ENCODE data around the gene HRAS. TPM values are rescaled to one million over a fixed set of nuclear protein-coding genes. Genes with fewer than 3 reads are reported as not detected.
A peak's percentile ranks its signal among the peaks of the same experiment; 100 is the strongest.

HRAS gene
- total RNA-seq, 2 experiments from 2014 or later: 51.7 to 63.5 TPM

GRCh38 chr11:563066-563811 lies 27.9 kb upstream of the HRAS start:
- no peak for DNase-seq
- no peaks in the 10 kb centered on the region for H3K9me3 Mint-ChIP-seq

GRCh38 chr11:562046-562645 lies 26.8 kb upstream of the HRAS start:
- DNase-seq: no peak
- no peak overlapping the region for H3K27ac Mint-ChIP-seq
- CTCF ChIA-PET: interaction anchor here (0.5 kb wide), 1 partner anchor 87 kb away, joined by 3 read pairs; no protein-coding TSS in a partner anchor
- H3K27me3 Mint-ChIP-seq: peaks cover 10% of the 10 kb centered on the region
- peak overlapping the region; percentile 91 for H3K4me3 Mint-ChIP-seq
- POLR2A ChIA-PET: no interaction called here
- H3K4me1 Mint-ChIP-seq: peaks cover 20% of the 10 kb centered on the region
- peaks cover 6% of the 10 kb centered on the region for H3K36me3 Mint-ChIP-seq (ENCODE audit: low read depth)
- H3K9me3 Mint-ChIP-seq: no peaks in the 10 kb centered on the region

More at GRCh38 chr11:563066-563811, 27.9 kb upstream of the HRAS start:
- Mint-ChIP-seq H3K27me3 (peaks cover 2% of the 10 kb centered on the region), H3K36me3 (ENCODE audit: low read depth) (peaks cover 9% of the 10 kb centered on the region), H3K4me3 (no peak overlapping the region), H3K27ac (no peak overlapping the region), H3K4me1 (peaks cover 27% of the 10 kb centered on the region)
- ChIA-PET POLR2A (no interaction called here), CTCF (interaction anchor here (1.2 to 2.1 kb wide), 2 partner anchors 8 to 13 kb away, joined by 4 to 12 read pairs; partner anchors contain the start of gene PHRF1)

GRCh38 chr11:561148-562003 lies 26.0 kb upstream of the HRAS start:
- CTCF ChIA-PET: interaction anchor here (0.5 kb wide), 2 partner anchors 72 to 88 kb away, joined by 3 read pairs; no protein-coding TSS in a partner anchor
- Mint-ChIP-seq H3K4me3 (peak overlapping the region; percentile 91), H3K4me1 (peaks cover 18% of the 10 kb centered on the region), H3K27me3 (peaks cover 17% of the 10 kb centered on the region), H3K9me3 (no peaks in the 10 kb centered on the region), H3K36me3 (ENCODE audit: low read depth) (peaks cover 6% of the 10 kb centered on the region), H3K27ac (peak overlapping the region; percentile 66)
- peak; percentile 40 for DNase-seq
- POLR2A ChIA-PET: no interaction called here

GRCh38 chr11:560305-561147 lies 25.1 kb upstream of the HRAS start, which contains the start of the genes LMNTD2 and RASSF7:
LMNTD2 (minus strand) TSS chr11:560738; CDS start chr11:560716, 22 bp downstream.
RASSF7 (plus strand) TSS chr11:560970; CDS start chr11:561769, 799 bp downstream.
- peak; percentile 96 for DNase-seq
- peaks cover 18% of the 10 kb centered on the region for H3K4me1 Mint-ChIP-seq
- peaks cover 20% of the 10 kb centered on the region for H3K27me3 Mint-ChIP-seq
- CTCF ChIA-PET: interaction anchor here (0.9 to 1.9 kb wide), 2 partner anchors 41 to 163 kb away, joined by 4 to 5 read pairs; no protein-coding TSS in a partner anchor
- POLR2A ChIA-PET: interaction anchor here (0.6 kb wide), 1 partner anchor 13 kb away, joined by 3 read pairs; no protein-coding TSS in a partner anchor
- H3K4me3 Mint-ChIP-seq: peak within 1 kb of the TSS; percentile 91
- peaks cover 6% of the 10 kb centered on the region for H3K36me3 Mint-ChIP-seq (ENCODE audit: low read depth)
- peak within 1 kb of the TSS; percentile 66 for H3K27ac Mint-ChIP-seq
- no peaks in the 10 kb centered on the region for H3K9me3 Mint-ChIP-seq

- DNase-seq: no peak
- peaks cover 18% of the 10 kb centered on the region for H3K4me1 Mint-ChIP-seq
Observed at GRCh38 chr11:559712-560304, 24.4 kb upstream of the HRAS start.

GRCh38 chr11:559020-559620 lies 23.7 kb upstream of the HRAS start:
- no peak overlapping the region for H3K27ac Mint-ChIP-seq
- ChIA-PET CTCF (interaction anchor here (0.9 to 1.9 kb wide), 2 partner anchors 40 to 165 kb away, joined by 4 to 5 read pairs; no protein-coding TSS in a partner anchor), POLR2A (no interaction called here)
- H3K4me3 Mint-ChIP-seq: peak overlapping the region; percentile 30
- peaks cover 15% of the 10 kb centered on the region for H3K4me1 Mint-ChIP-seq
- H3K27me3 Mint-ChIP-seq: peaks cover 20% of the 10 kb centered on the region
- DNase-seq: no peak
- peaks cover 6% of the 10 kb centered on the region for H3K36me3 Mint-ChIP-seq (ENCODE audit: low read depth)
- H3K9me3 Mint-ChIP-seq: no peaks in the 10 kb centered on the region

More at GRCh38 chr11:559712-560304, 24.4 kb upstream of the HRAS start:
- POLR2A ChIA-PET: interaction anchor here (0.6 kb wide), 1 partner anchor 13 kb away, joined by 3 read pairs; no protein-coding TSS in a partner anchor
- Mint-ChIP-seq H3K27me3 (peaks cover 20% of the 10 kb centered on the region), H3K27ac (peak overlapping the region; percentile 54), H3K36me3 (ENCODE audit: low read depth) (peaks cover 6% of the 10 kb centered on the region), H3K4me3 (peak overlapping the region; percentile 91), H3K9me3 (no peaks in the 10 kb centered on the region)
- CTCF ChIA-PET: interaction anchor here (0.9 to 1.9 kb wide), 2 partner anchors 41 to 164 kb away, joined by 4 to 5 read pairs; no protein-coding TSS in a partner anchor

- H3K27me3 Mint-ChIP-seq: peaks cover 20% of the 10 kb centered on the region
- H3K9me3 Mint-ChIP-seq: no peaks in the 10 kb centered on the region
- H3K4me3 Mint-ChIP-seq: no peak overlapping the region
- peaks cover 1% of the 10 kb centered on the region for H3K36me3 Mint-ChIP-seq (ENCODE audit: low read depth)
- POLR2A ChIA-PET: no interaction called here
- H3K27ac Mint-ChIP-seq: no peak overlapping the region
- CTCF ChIA-PET: interaction anchor here (1.4 kb wide), 1 partner anchor 8 kb away, joined by 5 read pairs; no protein-coding TSS in a partner anchor
- DNase-seq: no peak
- H3K4me1 Mint-ChIP-seq: peaks cover 13% of the 10 kb centered on the region
Observed at GRCh38 chr11:558503-558902, 23.1 kb upstream of the HRAS start.

GRCh38 chr11:557328-558132 lies 22.2 kb upstream of the HRAS start:
- Mint-ChIP-seq H3K4me3 (no peak overlapping the region), H3K27me3 (peaks cover 20% of the 10 kb centered on the region), H3K36me3 (ENCODE audit: low read depth) (no peaks in the 10 kb centered on the region), H3K4me1 (peaks cover 11% of the 10 kb centered on the region), H3K27ac (peak overlapping the region; percentile 19), H3K9me3 (no peaks in the 10 kb centered on the region)
- no peak for DNase-seq
- ChIA-PET CTCF (interaction anchor here (0.6 to 2.4 kb wide), 6 partner anchors 9 to 204 kb away, joined by 3 to 10 read pairs (median 6); partner anchors contain the start of gene TMEM80), POLR2A (interaction anchor here (0.6 kb wide), 1 partner anchor 18 kb away, joined by 4 read pairs; no protein-coding TSS in a partner anchor)

GRCh38 chr11:556662-557256 lies 21.4 kb upstream of the HRAS start:
- POLR2A ChIA-PET: interaction anchor here (0.6 kb wide), 1 partner anchor 19 kb away, joined by 4 read pairs; no protein-coding TSS in a partner anchor
- no peaks in the 10 kb centered on the region for H3K9me3 Mint-ChIP-seq
- CTCF ChIA-PET: interaction anchor here (0.6 to 3.0 kb wide), 7 partner anchors 15 to 205 kb away, joined by 3 to 19 read pairs (median 7); partner anchors contain the start of genes DEAF1 and TMEM80
- peaks cover 20% of the 10 kb centered on the region for H3K27me3 Mint-ChIP-seq
- H3K4me3 Mint-ChIP-seq: no peak overlapping the region
- peak overlapping the region; percentile 54 for H3K27ac Mint-ChIP-seq
- H3K36me3 Mint-ChIP-seq (ENCODE audit: low read depth): no peaks in the 10 kb centered on the region
- no peak for DNase-seq
- H3K4me1 Mint-ChIP-seq: peaks cover 11% of the 10 kb centered on the region
